Right lobe of liver (tissue), 4 donors: ENCODE data around the gene TMEM131.

Experiments
- CTCF ChIP-seq, 4 donors: fragments of 200-600 bp in 3 of 4; fragments of 450-650 bp in 1 of 4; IDR thresholded peaks; one replicate each; pipeline versions ENCODE4 v1.5.1 to v1.8.0; 2016 to 2022; ENCODE audit warnings: antibody characterized with exemption in 4 of 4, mild to moderate bottlenecking in 2 of 4
- POLR2A ChIP-seq: fragments of 450-650 bp; IDR thresholded peaks from one replicate; pipeline ENCODE4 v1.6.1; 2017; ENCODE audit warnings: antibody characterized with exemption, mild to moderate bottlenecking
- donor health status: DM: no; HTN: no; CAD: no.
- donor health status: DM: no; HTN: no; CAD: no.
- donor health status: DM: no; HTN: yes; CAD: no.

GRCh38 chr2:98026292-98026691, 30.5 kb upstream of the TMEM131 start:
- TF ChIP-seq CTCF (IDR thresholded peaks at IDR 0.05), result no peak
- no peak for TF ChIP-seq POLR2A
